ENCODE measurements around the gene SELENOO. TPM values are rescaled to one million over a fixed set of nuclear protein-coding genes. Genes with fewer than 3 reads are reported as not detected.
"Not testable (repeated sequence)": the region's sequence is repeated elsewhere in the genome, so short reads cannot be mapped to it uniquely, and the experiment has no call there.

Gene SELENOO
- total and polyA plus RNA-seq, 8 donors = 18.5 to 28.9 (median 21.8) TPM

GRCh38 chr22:50165436-50166123 lies 35.2 kb upstream of the SELENOO start:
- intact Hi-C loops (cut with DNase I) = no loop called here
- no peak for ATAC-seq
- Histone ChIP-seq H3K27me3 (peaks cover 10 to 41% of the 10 kb centered on the region in 2 donors), H3K4me3 (no peak overlapping the region), H3K36me3 (no peaks in the 10 kb centered on the region), H3K27ac (no peak overlapping the region), H3K4me1 (peaks cover 0 to 7% of the 10 kb centered on the region in 2 donors), H3K9me3 (no peaks in the 10 kb centered on the region)
- no peak for TF ChIP-seq CTCF (IDR thresholded peaks at IDR 0.05)
- no peak for DNase-seq

- Histone ChIP-seq H3K9me3 (no peaks in the 10 kb centered on the region), H3K4me1 (peaks cover 0 to 16% of the 10 kb centered on the region in 2 donors), H3K36me3 (no peaks in the 10 kb centered on the region), H3K4me3 (no peak overlapping the region), H3K27ac (no peak overlapping the region), H3K27me3 (peaks cover 18 to 51% of the 10 kb centered on the region in 2 donors)
- TF ChIP-seq CTCF (IDR thresholded peaks at IDR 0.05) = no peak
- no peak for ATAC-seq
- intact Hi-C loops (cut with DNase I) = no loop called here
- peak in 1 of 4 donors; percentile 28 for DNase-seq
Measured at GRCh38 chr22:50167689-50168489, 32.9 kb upstream of the SELENOO start.

GRCh38 chr22:50168490-50169180 lies 32.2 kb upstream of the SELENOO start:
- Histone ChIP-seq H3K27me3 (peaks cover 18 to 49% of the 10 kb centered on the region in 2 donors), H3K4me1 (peaks cover 0 to 21% of the 10 kb centered on the region in 2 donors)
- ATAC-seq; DNase-seq; H3K36me3 ChIP-seq; H3K9me3 ChIP-seq; intact Hi-C loops (cut with DNase I); H3K27ac ChIP-seq; H3K4me3 ChIP-seq: not testable (repeated sequence)

- intact Hi-C loops (cut with DNase I) = no loop called here
- Histone ChIP-seq H3K4me1 (peaks cover 0 to 21% of the 10 kb centered on the region in 2 donors), H3K27ac (no peak overlapping the region), H3K4me3 (peak overlapping the region in 1 of 2 donors; percentile 45), H3K27me3 (peaks cover 18 to 47% of the 10 kb centered on the region in 2 donors), H3K36me3 (no peaks in the 10 kb centered on the region), H3K9me3 (no peaks in the 10 kb centered on the region)
- DNase-seq (peak in 1 of 4 donors; percentile 78), ATAC-seq (no peak)
- no peak for TF ChIP-seq CTCF (IDR thresholded peaks at IDR 0.05)
Measured at GRCh38 chr22:50169181-50169759, 31.5 kb upstream of the SELENOO start.

GRCh38 chr22:50169774-50170341 lies 31.0 kb upstream of the SELENOO start:
- H3K4me3 ChIP-seq = peak overlapping the region; percentile 21 to 45
- no peak for TF ChIP-seq CTCF (IDR thresholded peaks at IDR 0.05)
- peaks cover 18 to 49% of the 10 kb centered on the region in 2 donors for H3K27me3 ChIP-seq
- ATAC-seq (peak; percentile 47), DNase-seq (peak in 2 of 4 donors; percentile 47 to 88)
- peaks cover 0 to 21% of the 10 kb centered on the region in 2 donors for H3K4me1 ChIP-seq
- H3K36me3 ChIP-seq = no peaks in the 10 kb centered on the region
- intact Hi-C loops (cut with DNase I) = no loop called here
- H3K27ac ChIP-seq = no peak overlapping the region
- no peaks in the 10 kb centered on the region for H3K9me3 ChIP-seq
